ENCODE measurements around the gene TSHZ1. TPM values are rescaled to one million over a fixed set of nuclear protein-coding genes. Genes with fewer than 3 reads are reported as not detected.

Gene TSHZ1
- polyA plus RNA-seq, 1 of the 3 experiments (the other 2 are of a cell fraction), result 2.6 TPM

DNA sequence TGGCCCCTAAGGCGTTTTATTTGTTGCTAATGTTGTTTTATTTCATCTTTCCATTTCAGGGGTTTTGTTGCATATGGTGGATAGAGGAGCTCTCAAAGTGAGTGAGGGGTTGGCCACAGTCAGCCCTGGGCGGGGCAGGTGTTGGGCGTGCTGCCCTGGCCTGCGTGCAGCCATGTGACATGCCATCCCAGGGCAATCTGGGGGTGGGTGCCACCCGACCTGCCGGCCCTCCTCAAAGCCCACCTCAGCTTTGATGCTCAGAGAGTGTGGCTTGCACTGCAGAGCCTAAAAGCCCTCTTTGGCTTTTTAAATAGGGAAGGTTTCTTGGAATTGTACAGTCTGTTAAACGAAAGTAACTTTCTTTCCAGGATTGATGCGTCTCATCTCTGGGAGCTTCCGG is 18.4 kb downstream of the TSHZ1 start:
- 85% methylated on average over 5 of the region's 9 CpGs for WGBS (ENCODE audit: low lambda C conversion rate)
- POLR2A ChIA-PET, result no interaction called here
- Histone ChIP-seq H3K27ac (ENCODE audit: low read depth in 2 of 2, low read length in 1 of 2) (no peak overlapping the region), H3K9ac (no peak overlapping the region), H3F3A (replicated peaks; ENCODE audit: insufficient read depth) (no peaks in the 10 kb centered on the region), H3K9me2 (no peaks in the 10 kb centered on the region), H3K4me2 (no peak overlapping the region), H3K4me3 (ENCODE audit: low read depth in 2 of 2, low read length in 1 of 2) (no peak overlapping the region), H3K79me2 (ENCODE audit: insufficient read depth) (peaks cover 4% of the 10 kb centered on the region; the same call in 1 of the 2 replicates), H3K9me3 (no peaks in the 10 kb centered on the region), H3K4me1 (ENCODE audit: control insufficient read depth in 1 of 2, insufficient read depth in 2 of 2, low read depth in 1 of 2, low read length in 1 of 2) (peaks cover 0 to 13% of the 10 kb centered on the region in 2 experiments; a peak in 2 of 4 replicates), H2AFZ (ENCODE audit: low read depth) (no peak overlapping the region), H4K20me1 (ENCODE audit: insufficient read depth) (no peaks in the 10 kb centered on the region), H3K36me3 (replicated peaks in 1 of 2; ENCODE audit: control insufficient read depth in 1 of 2, insufficient read depth in 2 of 2, low read length in 1 of 2) (no peaks in the 10 kb centered on the region), H3K27me3 (ENCODE audit: insufficient read depth) (no peaks in the 10 kb centered on the region)
- no peak for DNase-seq
- CTCF ChIA-PET, result interaction anchor here (0.8 to 0.9 kb wide), 2 partner anchors 19 to 562 kb away, joined by 3 to 5 read pairs; partner anchors contain the start of gene TSHZ1
- TF ChIP-seq TAF1 (IDR thresholded peaks at IDR 0.05; ENCODE audit: borderline replicate concordance, low read depth, low read length), result no peak

DNA sequence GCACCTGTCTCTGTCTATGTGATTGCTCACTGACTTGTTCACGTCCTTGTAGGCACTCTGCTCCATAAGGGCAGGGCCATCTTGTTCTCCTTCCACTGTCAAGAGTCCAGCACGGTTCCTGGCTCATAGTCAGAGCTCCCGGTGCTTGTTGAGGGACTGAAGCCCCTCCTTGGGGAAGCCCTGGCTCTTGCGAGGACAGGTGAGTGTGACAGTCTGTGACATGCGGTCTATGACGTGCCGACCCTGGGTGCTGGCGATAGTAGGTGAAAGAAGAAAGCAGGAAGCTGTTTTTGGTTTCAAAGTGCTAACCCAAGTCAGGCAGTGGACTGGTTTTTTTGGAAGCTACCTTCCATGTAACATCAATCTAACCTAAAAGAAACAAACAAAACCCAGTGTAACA is 18.8 kb downstream of the TSHZ1 start:
- Histone ChIP-seq H3K9ac (no peak overlapping the region), H2AFZ (ENCODE audit: low read depth) (no peak overlapping the region), H3K79me2 (ENCODE audit: insufficient read depth) (peaks cover 4% of the 10 kb centered on the region; the same call in 1 of the 2 replicates), H3K27ac (ENCODE audit: low read depth in 2 of 2, low read length in 1 of 2) (no peak overlapping the region), H3K27me3 (ENCODE audit: insufficient read depth) (no peaks in the 10 kb centered on the region), H3F3A (replicated peaks; ENCODE audit: insufficient read depth) (no peaks in the 10 kb centered on the region), H3K4me3 (ENCODE audit: low read depth in 2 of 2, low read length in 1 of 2) (no peak overlapping the region), H3K4me2 (no peak overlapping the region), H4K20me1 (ENCODE audit: insufficient read depth) (no peaks in the 10 kb centered on the region), H3K9me3 (no peaks in the 10 kb centered on the region), H3K4me1 (ENCODE audit: control insufficient read depth in 1 of 2, insufficient read depth in 2 of 2, low read depth in 1 of 2, low read length in 1 of 2) (peaks cover 0 to 13% of the 10 kb centered on the region in 2 experiments; a peak in 2 of 4 replicates), H3K36me3 (replicated peaks in 1 of 2; ENCODE audit: control insufficient read depth in 1 of 2, insufficient read depth in 2 of 2, low read length in 1 of 2) (no peaks in the 10 kb centered on the region), H3K9me2 (no peaks in the 10 kb centered on the region)
- TF ChIP-seq FOXM1 (IDR thresholded peaks at IDR 0.05; ENCODE audit: low read depth), result no peak
- no peak for TF ChIP-seq TAF1 (IDR thresholded peaks at IDR 0.05; ENCODE audit: borderline replicate concordance, low read depth, low read length)
- TF ChIP-seq, protein P1, sequence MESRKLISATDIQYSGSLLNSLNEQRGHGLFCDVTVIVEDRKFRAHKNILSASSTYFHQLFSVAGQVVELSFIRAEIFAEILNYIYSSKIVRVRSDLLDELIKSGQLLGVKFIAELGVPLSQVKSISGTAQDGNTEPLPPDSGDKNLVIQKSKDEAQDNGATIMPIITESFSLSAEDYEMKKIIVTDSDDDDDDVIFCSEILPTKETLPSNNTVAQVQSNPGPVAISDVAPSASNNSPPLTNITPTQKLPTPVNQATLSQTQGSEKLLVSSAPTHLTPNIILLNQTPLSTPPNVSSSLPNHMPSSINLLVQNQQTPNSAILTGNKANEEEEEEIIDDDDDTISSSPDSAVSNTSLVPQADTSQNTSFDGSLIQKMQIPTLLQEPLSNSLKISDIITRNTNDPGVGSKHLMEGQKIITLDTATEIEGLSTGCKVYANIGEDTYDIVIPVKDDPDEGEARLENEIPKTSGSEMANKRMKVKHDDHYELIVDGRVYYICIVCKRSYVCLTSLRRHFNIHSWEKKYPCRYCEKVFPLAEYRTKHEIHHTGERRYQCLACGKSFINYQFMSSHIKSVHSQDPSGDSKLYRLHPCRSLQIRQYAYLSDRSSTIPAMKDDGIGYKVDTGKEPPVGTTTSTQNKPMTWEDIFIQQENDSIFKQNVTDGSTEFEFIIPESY (IDR thresholded peaks at IDR 0.05; ENCODE audit: borderline replicate concordance, low read depth), result no peak
- TF ChIP-seq MEF2A (IDR thresholded peaks at IDR 0.05; ENCODE audit: borderline replicate concordance, low read depth), result no peak
- TF ChIP-seq JUND (IDR thresholded peaks at IDR 0.05), result no peak
- TF ChIP-seq, protein P2, sequence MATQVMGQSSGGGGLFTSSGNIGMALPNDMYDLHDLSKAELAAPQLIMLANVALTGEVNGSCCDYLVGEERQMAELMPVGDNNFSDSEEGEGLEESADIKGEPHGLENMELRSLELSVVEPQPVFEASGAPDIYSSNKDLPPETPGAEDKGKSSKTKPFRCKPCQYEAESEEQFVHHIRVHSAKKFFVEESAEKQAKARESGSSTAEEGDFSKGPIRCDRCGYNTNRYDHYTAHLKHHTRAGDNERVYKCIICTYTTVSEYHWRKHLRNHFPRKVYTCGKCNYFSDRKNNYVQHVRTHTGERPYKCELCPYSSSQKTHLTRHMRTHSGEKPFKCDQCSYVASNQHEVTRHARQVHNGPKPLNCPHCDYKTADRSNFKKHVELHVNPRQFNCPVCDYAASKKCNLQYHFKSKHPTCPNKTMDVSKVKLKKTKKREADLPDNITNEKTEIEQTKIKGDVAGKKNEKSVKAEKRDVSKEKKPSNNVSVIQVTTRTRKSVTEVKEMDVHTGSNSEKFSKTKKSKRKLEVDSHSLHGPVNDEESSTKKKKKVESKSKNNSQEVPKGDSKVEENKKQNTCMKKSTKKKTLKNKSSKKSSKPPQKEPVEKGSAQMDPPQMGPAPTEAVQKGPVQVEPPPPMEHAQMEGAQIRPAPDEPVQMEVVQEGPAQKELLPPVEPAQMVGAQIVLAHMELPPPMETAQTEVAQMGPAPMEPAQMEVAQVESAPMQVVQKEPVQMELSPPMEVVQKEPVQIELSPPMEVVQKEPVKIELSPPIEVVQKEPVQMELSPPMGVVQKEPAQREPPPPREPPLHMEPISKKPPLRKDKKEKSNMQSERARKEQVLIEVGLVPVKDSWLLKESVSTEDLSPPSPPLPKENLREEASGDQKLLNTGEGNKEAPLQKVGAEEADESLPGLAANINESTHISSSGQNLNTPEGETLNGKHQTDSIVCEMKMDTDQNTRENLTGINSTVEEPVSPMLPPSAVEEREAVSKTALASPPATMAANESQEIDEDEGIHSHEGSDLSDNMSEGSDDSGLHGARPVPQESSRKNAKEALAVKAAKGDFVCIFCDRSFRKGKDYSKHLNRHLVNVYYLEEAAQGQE (IDR thresholded peaks at IDR 0.05; ENCODE audit: low read depth, low read length), result no peak
- TF ChIP-seq SIN3A (IDR thresholded peaks at IDR 0.05; ENCODE audit: borderline replicate concordance, low read depth, low read length), result no peak
- no peak for TF ChIP-seq CHD2 (IDR thresholded peaks at IDR 0.05; ENCODE audit: low read length, partially characterized antibody)
- TF ChIP-seq, protein P3, sequence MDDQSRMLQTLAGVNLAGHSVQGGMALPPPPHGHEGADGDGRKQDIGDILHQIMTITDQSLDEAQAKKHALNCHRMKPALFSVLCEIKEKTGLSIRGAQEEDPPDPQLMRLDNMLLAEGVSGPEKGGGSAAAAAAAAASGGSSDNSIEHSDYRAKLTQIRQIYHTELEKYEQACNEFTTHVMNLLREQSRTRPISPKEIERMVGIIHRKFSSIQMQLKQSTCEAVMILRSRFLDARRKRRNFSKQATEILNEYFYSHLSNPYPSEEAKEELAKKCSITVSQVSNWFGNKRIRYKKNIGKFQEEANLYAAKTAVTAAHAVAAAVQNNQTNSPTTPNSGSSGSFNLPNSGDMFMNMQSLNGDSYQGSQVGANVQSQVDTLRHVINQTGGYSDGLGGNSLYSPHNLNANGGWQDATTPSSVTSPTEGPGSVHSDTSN (IDR thresholded peaks at IDR 0.05), result no peak
- TF ChIP-seq, protein P4, sequence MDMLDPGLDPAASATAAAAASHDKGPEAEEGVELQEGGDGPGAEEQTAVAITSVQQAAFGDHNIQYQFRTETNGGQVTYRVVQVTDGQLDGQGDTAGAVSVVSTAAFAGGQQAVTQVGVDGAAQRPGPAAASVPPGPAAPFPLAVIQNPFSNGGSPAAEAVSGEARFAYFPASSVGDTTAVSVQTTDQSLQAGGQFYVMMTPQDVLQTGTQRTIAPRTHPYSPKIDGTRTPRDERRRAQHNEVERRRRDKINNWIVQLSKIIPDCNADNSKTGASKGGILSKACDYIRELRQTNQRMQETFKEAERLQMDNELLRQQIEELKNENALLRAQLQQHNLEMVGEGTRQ (IDR thresholded peaks at IDR 0.05; ENCODE audit: borderline replicate concordance, low read depth, low read length), result no peak
- TF ChIP-seq, protein P5, sequence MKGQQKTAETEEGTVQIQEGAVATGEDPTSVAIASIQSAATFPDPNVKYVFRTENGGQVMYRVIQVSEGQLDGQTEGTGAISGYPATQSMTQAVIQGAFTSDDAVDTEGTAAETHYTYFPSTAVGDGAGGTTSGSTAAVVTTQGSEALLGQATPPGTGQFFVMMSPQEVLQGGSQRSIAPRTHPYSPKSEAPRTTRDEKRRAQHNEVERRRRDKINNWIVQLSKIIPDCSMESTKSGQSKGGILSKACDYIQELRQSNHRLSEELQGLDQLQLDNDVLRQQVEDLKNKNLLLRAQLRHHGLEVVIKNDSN (IDR thresholded peaks at IDR 0.05; ENCODE audit: borderline replicate concordance, low read depth), result no peak
- TF ChIP-seq, protein P6, sequence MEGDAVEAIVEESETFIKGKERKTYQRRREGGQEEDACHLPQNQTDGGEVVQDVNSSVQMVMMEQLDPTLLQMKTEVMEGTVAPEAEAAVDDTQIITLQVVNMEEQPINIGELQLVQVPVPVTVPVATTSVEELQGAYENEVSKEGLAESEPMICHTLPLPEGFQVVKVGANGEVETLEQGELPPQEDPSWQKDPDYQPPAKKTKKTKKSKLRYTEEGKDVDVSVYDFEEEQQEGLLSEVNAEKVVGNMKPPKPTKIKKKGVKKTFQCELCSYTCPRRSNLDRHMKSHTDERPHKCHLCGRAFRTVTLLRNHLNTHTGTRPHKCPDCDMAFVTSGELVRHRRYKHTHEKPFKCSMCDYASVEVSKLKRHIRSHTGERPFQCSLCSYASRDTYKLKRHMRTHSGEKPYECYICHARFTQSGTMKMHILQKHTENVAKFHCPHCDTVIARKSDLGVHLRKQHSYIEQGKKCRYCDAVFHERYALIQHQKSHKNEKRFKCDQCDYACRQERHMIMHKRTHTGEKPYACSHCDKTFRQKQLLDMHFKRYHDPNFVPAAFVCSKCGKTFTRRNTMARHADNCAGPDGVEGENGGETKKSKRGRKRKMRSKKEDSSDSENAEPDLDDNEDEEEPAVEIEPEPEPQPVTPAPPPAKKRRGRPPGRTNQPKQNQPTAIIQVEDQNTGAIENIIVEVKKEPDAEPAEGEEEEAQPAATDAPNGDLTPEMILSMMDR (IDR thresholded peaks at IDR 0.05), result no peak
- whole genome bisulfite sequencing (ENCODE audit: low lambda C conversion rate), result 84% methylated on average over 8 of the region's 8 CpGs
- POLR2A ChIA-PET, result no interaction called here
- CTCF ChIA-PET, result interaction anchor here (0.8 to 0.9 kb wide), 2 partner anchors 19 to 563 kb away, joined by 3 to 5 read pairs; partner anchors contain the start of gene TSHZ1
- DNase-seq, result no peak

Data from SK-N-SH (cell line).